A673 (cell line): ENCODE results near the gene EPS15. TPM values are rescaled to one million over a fixed set of nuclear protein-coding genes. Genes with fewer than 3 reads are reported as not detected.

Source experiments
- BruUV-seq: library from RNA; stranded (reverse); fragments of 400-500 nt; replicated peaks from 2 replicates; lab custom pipeline; 2021; lab: Mats Ljungman, UMichigan
- CTCF ChIA-PET: fragments of 300-600 bp; sonication (Branson Sonifier 250); formaldehyde crosslinking; loops from one replicate; lab custom pipeline; 2022; ENCODE audit warnings: antibody characterized with exemption; lab: Charles Lee
- POLR2A ChIA-PET: fragments of 300-600 bp; sonication (Branson Sonifier 250); formaldehyde crosslinking; loops from one replicate; lab custom pipeline; 2022; ENCODE audit warnings: antibody characterized with exemption; ENCODE audit not compliant: low non-redundant PET; lab: Charles Lee
- DNase-seq: peaks from one replicate; pipeline ENCODE4 v3.0.0-alpha.2; 2015; ENCODE audit warnings: low spot score
- H3K27ac ChIP-seq: fragments of 200-600 bp; sonication (generic); 2 replicates; pipeline ENCODE4 v1.5.1; 2016; ENCODE audit warnings: mixed run types, low read depth, mild to moderate bottlenecking, mixed read lengths, antibody characterized with exemption, low read length; ENCODE audit not compliant: poor library complexity, severe bottlenecking
- H3K27me3 ChIP-seq: fragments of 200-600 bp; sonication (generic); replicated peaks from 2 replicates; pipeline ENCODE4 v1.6.1; 2017; ENCODE audit warnings: mixed run types, low read depth, mild to moderate bottlenecking, mixed read lengths, antibody characterized with exemption, low read length; ENCODE audit not compliant: insufficient read depth, poor library complexity
- H3K36me3 ChIP-seq: fragments of 200-600 bp; sonication (generic); 2 replicates; pipeline ENCODE4 v1.6.1; 2016; ENCODE audit warnings: mixed run types, mild to moderate bottlenecking, mixed read lengths, antibody characterized with exemption, low read length; ENCODE audit not compliant: insufficient read depth, poor library complexity, severe bottlenecking
- H3K4me1 ChIP-seq: fragments of 200-600 bp; sonication (generic); 2 replicates; pipeline ENCODE4 v1.6.1; 2017; ENCODE audit warnings: mixed run types, mild to moderate bottlenecking, mixed read lengths, antibody characterized with exemption, low read length; ENCODE audit not compliant: insufficient read depth, poor library complexity, severe bottlenecking
- H3K4me3 ChIP-seq: fragments of 200-600 bp; sonication (generic); 2 replicates; pipeline ENCODE4 v1.5.1; 2016; ENCODE audit warnings: low read depth, mixed run types, mild to moderate bottlenecking, mixed read lengths, low read length; ENCODE audit not compliant: poor library complexity, severe bottlenecking
- H3K9me3 ChIP-seq: fragments of 200-600 bp; sonication (generic); 2 replicates; pipeline ENCODE4 v1.6.1; 2016; ENCODE audit warnings: mixed run types, low read depth, mild to moderate bottlenecking, mixed read lengths, antibody characterized with exemption, low read length; ENCODE audit not compliant: poor library complexity, severe bottlenecking
- EZH2 ChIP-seq: fragments of 200-600 bp; sonication (generic); IDR thresholded peaks from 2 replicates; pipeline ENCODE4 v1.6.1; 2017; ENCODE audit warnings: borderline replicate concordance, low read depth, mild to moderate bottlenecking, mixed read lengths, antibody characterized with exemption, low read length; ENCODE audit not compliant: poor library complexity, severe bottlenecking
- intact Hi-C: fragments of 100-400 bp; cut with micrococcal nuclease; formaldehyde crosslinking; loops from one replicate; pipeline ENCODE4 v1.10.0; 2022; ENCODE audit not compliant: unreplicated experiment
- total RNA-seq: library from RNA; stranded (reverse); gene quantifications from 2 replicates; pipeline ENCODE4 v1.2.3, GENCODE V29; 2021
- TF ChIP-seq, protein P1 (sequence below): fragments of 300-800, 200-600 bp; sonication (generic); conservative IDR thresholded peaks from 2 replicates; pipeline ENCODE4 v1.5.1; 2017; ENCODE audit warnings: low read depth, mild to moderate bottlenecking, antibody characterized with exemption, low read length, moderate library complexity, mixed read lengths

The EPS15 gene
- total RNA-seq, 1 experiment from 2014 or later: 50.6 TPM

DNA sequence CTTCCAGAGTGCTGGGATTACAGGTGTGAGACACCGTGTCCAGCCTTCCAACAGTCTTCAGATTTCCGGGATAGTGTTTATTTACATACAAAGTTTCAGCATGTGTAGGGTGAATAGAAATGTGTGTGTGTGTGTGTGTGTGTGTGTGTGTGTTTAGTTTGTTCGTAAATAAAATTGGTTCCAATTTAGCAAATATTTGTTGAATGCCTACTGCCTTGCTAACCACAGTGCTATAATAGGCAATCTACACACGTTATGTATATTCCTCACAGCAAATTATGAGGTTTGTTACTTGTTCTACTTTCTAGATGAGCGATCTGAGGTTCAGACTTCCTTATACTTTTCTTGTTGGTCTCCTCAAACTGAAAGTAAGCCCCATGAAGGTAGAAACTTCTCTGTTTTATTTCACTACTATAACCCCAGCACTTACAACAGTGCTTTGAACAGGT is 32.8 kb upstream of the EPS15 start:
- CTCF ChIA-PET: no interaction called here
- no peak for TF ChIP-seq EZH2
- TF ChIP-seq, protein P1, sequence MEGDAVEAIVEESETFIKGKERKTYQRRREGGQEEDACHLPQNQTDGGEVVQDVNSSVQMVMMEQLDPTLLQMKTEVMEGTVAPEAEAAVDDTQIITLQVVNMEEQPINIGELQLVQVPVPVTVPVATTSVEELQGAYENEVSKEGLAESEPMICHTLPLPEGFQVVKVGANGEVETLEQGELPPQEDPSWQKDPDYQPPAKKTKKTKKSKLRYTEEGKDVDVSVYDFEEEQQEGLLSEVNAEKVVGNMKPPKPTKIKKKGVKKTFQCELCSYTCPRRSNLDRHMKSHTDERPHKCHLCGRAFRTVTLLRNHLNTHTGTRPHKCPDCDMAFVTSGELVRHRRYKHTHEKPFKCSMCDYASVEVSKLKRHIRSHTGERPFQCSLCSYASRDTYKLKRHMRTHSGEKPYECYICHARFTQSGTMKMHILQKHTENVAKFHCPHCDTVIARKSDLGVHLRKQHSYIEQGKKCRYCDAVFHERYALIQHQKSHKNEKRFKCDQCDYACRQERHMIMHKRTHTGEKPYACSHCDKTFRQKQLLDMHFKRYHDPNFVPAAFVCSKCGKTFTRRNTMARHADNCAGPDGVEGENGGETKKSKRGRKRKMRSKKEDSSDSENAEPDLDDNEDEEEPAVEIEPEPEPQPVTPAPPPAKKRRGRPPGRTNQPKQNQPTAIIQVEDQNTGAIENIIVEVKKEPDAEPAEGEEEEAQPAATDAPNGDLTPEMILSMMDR: no peak
- no peak overlapping the region for H3K4me3 ChIP-seq
- DNase-seq: no peak
- H3K4me1 ChIP-seq: no peaks in the 10 kb centered on the region
- intact Hi-C loops: no loop called here
- H3K27me3 ChIP-seq: no peaks in the 10 kb centered on the region
- no peaks in the 10 kb centered on the region for H3K36me3 ChIP-seq
- BruUV-seq: no TSS peak
- no peaks in the 10 kb centered on the region for H3K9me3 ChIP-seq
- no peak overlapping the region for H3K27ac ChIP-seq
- POLR2A ChIA-PET: no interaction called here

DNA sequence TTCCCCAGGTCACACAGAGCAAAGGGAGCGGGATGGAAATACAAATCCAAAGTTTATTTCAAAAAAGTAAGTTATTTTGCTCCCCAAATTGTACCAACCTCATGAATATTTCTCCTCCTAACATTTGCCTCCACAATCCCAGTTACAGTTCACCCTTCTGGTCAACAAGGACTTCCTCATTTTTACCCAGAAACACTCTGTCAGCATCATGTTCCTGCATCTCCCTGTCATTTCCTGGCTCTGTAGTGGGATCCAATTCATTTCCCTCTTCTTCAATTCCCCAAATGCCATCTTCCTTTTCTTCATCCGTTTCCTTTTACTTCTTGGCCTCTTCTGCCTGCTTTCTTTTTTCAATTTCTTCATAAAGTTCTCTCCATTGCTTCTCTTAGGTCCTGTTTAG is 32.0 kb upstream of the EPS15 start:
- Histone ChIP-seq H3K36me3 (no peaks in the 10 kb centered on the region), H3K4me1 (no peaks in the 10 kb centered on the region), H3K27me3 (no peaks in the 10 kb centered on the region), H3K4me3 (no peak overlapping the region), H3K27ac (no peak overlapping the region), H3K9me3 (no peaks in the 10 kb centered on the region)
- no TSS peak for BruUV-seq
- intact Hi-C loops: no loop called here
- POLR2A ChIA-PET: no interaction called here
- TF ChIP-seq EZH2: no peak
- TF ChIP-seq, protein P1: no peak
- CTCF ChIA-PET: no interaction called here
- DNase-seq: no peak

DNA sequence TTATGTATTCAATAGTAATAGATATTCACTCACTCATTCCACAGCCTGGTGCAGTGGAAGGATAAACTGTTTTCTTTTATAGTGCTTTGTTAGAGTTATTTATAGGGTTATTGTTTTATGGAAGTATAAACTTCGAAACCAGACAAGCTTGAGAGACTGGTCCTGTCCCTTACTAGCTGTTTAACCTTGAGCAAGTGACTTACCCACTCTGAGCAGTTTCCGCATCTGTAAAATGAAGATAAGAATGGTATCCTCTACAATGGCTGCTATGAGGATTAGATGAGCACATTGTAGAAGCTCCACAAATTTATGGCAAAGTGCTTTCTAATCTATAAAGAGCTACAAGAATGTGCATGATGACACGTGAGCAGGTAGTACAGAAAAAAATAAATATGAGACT is 30.8 kb upstream of the EPS15 start:
- intact Hi-C loops: no loop called here

More for the DNA sequence above, 30.8 kb upstream of the EPS15 start:
- ChIA-PET POLR2A (no interaction called here), CTCF (no interaction called here)
- Histone ChIP-seq H3K27me3 (no peaks in the 10 kb centered on the region), H3K36me3 (no peaks in the 10 kb centered on the region), H3K9me3 (no peaks in the 10 kb centered on the region), H3K4me1 (no peaks in the 10 kb centered on the region), H3K4me3 (no peak overlapping the region), H3K27ac (no peak overlapping the region)
- DNase-seq: no peak
- TF ChIP-seq, protein P1: no peak
- TF ChIP-seq EZH2: no peak
- BruUV-seq: no TSS peak
